ENCODE results near the gene NCOR2.

Gene NCOR2

GRCh38 chr12:124557518-124558223 is 9.7 kb downstream of the NCOR2 start:
- no peak for DNase-seq

- no peak for DNase-seq
Measured at GRCh38 chr12:124556896-124557501, 10.4 kb downstream of the NCOR2 start.

- DNase-seq: no peak
Measured at GRCh38 chr12:124556074-124556466, 11.3 kb downstream of the NCOR2 start.

GRCh38 chr12:124555168-124556073 is 12.0 kb downstream of the NCOR2 start:
- no peak for DNase-seq

GRCh38 chr12:124554429-124555029 is 12.9 kb downstream of the NCOR2 start:
- DNase-seq: no peak

GRCh38 chr12:124553862-124554428 is 13.5 kb downstream of the NCOR2 start:
- no peak for DNase-seq

- peak; percentile 88 for DNase-seq
Measured at GRCh38 chr12:124551268-124552144, 15.9 kb downstream of the NCOR2 start.

- no peak for DNase-seq
Measured at GRCh38 chr12:124550123-124551089, 17.0 kb downstream of the NCOR2 start.

GRCh38 chr12:124549629-124550028 is 17.8 kb downstream of the NCOR2 start:
- no peak for DNase-seq

GRCh38 chr12:124548854-124549378 is 18.5 kb downstream of the NCOR2 start:
- DNase-seq: no peak

- no peak for DNase-seq
Measured at GRCh38 chr12:124547626-124548025, 19.8 kb downstream of the NCOR2 start.

GRCh38 chr12:124545508-124546418 is 21.6 kb downstream of the NCOR2 start:
- no peak for DNase-seq

GRCh38 chr12:124544983-124545382 is 22.4 kb downstream of the NCOR2 start:
- no peak for DNase-seq

GRCh38 chr12:124544311-124544970 is 23.0 kb downstream of the NCOR2 start:
- no peak for DNase-seq

GRCh38 chr12:124543590-124544310 is 23.7 kb downstream of the NCOR2 start:
- DNase-seq: peak; percentile 60

GRCh38 chr12:124543052-124543589 is 24.3 kb downstream of the NCOR2 start:
- DNase-seq: peak; percentile 70
